HL-60 (cell line): ENCODE results near the gene LIPT2.

Experiments
- POLR2AphosphoS5 ChIP-seq: IDR thresholded peaks from 2 replicates; pipeline ENCODE4 v1.6.1; 2012; ENCODE audit warnings: low read depth
- SPI1 ChIP-seq: IDR thresholded peaks from 2 replicates; pipeline ENCODE4 v1.6.1; 2012; ENCODE audit warnings: low read depth, mild to moderate bottlenecking, borderline replicate concordance
- TF ChIP-seq, protein P1 (sequence below): IDR thresholded peaks from one replicate; pipeline ENCODE4 v1.5.1; 2011; ENCODE audit warnings: low read length, control low read depth, inconsistent platforms; ENCODE audit not compliant: insufficient read depth
- TF ChIP-seq, protein P2 (sequence below): IDR thresholded peaks from 2 replicates; pipeline ENCODE4 v1.6.1; 2012; ENCODE audit warnings: low read depth; ENCODE audit not compliant: insufficient replicate concordance

DNA sequence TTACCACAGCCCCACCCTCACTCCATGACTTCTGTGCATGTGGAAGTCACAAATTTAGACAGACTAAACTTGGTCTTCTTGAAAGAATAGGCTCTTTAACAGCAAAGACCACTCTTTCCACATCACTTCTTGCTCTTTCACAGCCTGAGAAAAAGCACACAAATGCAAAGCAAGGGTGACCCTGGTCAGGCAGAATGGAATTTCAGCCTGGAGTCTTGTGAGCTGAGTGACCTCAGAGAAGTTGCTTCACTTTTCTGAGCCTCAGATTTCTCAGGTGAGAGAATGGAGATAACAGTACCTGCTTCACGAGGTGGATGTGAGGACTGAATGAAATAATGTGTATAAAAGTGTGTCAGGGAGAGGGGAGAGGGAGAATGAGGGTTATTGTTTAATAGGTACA, 26.8 kb upstream of the LIPT2 start:
- TF ChIP-seq, protein P1, sequence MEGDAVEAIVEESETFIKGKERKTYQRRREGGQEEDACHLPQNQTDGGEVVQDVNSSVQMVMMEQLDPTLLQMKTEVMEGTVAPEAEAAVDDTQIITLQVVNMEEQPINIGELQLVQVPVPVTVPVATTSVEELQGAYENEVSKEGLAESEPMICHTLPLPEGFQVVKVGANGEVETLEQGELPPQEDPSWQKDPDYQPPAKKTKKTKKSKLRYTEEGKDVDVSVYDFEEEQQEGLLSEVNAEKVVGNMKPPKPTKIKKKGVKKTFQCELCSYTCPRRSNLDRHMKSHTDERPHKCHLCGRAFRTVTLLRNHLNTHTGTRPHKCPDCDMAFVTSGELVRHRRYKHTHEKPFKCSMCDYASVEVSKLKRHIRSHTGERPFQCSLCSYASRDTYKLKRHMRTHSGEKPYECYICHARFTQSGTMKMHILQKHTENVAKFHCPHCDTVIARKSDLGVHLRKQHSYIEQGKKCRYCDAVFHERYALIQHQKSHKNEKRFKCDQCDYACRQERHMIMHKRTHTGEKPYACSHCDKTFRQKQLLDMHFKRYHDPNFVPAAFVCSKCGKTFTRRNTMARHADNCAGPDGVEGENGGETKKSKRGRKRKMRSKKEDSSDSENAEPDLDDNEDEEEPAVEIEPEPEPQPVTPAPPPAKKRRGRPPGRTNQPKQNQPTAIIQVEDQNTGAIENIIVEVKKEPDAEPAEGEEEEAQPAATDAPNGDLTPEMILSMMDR: no peak
- TF ChIP-seq POLR2AphosphoS5: no peak
- TF ChIP-seq SPI1: no peak
- TF ChIP-seq, protein P2, sequence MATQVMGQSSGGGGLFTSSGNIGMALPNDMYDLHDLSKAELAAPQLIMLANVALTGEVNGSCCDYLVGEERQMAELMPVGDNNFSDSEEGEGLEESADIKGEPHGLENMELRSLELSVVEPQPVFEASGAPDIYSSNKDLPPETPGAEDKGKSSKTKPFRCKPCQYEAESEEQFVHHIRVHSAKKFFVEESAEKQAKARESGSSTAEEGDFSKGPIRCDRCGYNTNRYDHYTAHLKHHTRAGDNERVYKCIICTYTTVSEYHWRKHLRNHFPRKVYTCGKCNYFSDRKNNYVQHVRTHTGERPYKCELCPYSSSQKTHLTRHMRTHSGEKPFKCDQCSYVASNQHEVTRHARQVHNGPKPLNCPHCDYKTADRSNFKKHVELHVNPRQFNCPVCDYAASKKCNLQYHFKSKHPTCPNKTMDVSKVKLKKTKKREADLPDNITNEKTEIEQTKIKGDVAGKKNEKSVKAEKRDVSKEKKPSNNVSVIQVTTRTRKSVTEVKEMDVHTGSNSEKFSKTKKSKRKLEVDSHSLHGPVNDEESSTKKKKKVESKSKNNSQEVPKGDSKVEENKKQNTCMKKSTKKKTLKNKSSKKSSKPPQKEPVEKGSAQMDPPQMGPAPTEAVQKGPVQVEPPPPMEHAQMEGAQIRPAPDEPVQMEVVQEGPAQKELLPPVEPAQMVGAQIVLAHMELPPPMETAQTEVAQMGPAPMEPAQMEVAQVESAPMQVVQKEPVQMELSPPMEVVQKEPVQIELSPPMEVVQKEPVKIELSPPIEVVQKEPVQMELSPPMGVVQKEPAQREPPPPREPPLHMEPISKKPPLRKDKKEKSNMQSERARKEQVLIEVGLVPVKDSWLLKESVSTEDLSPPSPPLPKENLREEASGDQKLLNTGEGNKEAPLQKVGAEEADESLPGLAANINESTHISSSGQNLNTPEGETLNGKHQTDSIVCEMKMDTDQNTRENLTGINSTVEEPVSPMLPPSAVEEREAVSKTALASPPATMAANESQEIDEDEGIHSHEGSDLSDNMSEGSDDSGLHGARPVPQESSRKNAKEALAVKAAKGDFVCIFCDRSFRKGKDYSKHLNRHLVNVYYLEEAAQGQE: no peak
